Activated T-cell treated with anti-CD3 and anti-CD28 coated beads for 48 hours (primary cell): ENCODE results near the gene GRIN3A.
A peak's percentile ranks its signal among the peaks of the same experiment; 100 is the strongest.

Source experiments
- DNase-seq: peaks from one replicate; pipeline ENCODE4 v3.0.0-alpha.2; 2020; ENCODE audit warnings: low read depth

The GRIN3A gene

DNA sequence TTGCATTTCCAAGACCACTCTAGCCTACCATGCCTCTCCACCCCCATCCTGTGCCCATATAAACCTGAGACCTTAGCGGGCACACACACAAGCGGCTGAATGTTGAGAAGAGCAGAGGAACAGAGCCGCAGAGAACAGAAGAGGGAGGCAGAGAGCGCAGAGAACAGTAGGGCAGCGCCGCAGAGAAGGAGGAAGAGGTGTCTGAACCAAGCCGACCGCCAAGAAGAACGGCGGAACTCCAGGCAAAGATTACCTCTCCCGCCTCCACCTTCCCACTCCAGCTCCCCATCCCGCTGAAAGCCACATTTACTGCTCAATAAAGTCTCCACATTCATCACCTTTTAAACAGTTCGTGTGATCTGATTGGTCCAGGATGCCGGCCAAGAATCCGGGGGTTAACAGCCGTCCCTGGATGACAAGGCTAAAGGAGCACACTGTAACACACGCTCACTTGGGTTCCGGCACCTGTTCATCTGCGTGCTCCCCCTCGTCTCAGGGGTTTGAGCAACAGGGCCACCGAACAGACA, 33.2 kb downstream of the GRIN3A start:
- peak; percentile 19 for DNase-seq

GRCh38 chr9:101702257-101702656, 36.2 kb downstream of the GRIN3A start:
- no peak for DNase-seq

DNA sequence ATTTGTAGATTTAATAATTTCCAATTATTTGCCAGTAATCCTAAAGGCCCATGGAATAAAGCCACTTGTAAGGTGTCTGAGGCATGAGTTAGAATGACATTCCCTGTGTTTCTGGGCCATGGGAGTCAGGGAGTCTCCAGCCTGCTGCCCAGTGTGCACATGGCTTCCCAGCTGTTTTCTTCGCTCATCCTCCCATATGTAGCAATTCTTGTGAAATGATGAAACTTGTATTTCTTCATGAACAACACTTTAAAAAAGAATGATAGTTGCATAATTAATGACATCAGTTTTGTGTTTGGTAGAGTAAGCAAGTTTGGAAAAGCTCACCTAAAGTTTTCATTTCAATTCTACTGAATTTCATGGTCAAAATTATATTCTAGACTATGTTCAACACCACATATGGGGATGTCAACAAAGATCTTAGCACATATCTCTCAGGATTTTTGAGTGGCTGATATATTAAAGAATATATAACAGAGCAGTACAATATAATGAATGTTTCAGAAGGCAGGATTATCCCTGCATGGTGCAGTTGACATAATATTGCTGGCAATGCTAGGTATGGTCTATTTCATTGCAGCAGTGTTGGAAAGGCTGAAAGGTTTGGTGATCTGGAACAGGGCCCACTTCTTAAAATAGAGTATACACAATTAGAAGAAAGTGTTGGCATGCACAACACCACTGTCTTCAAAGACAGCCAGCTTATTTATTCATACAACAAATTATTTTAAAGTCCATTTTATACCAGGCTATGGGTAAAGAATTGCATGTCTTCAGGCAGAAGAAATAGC, 44.7 kb downstream of the GRIN3A start:
- DNase-seq, result no peak

GRCh38 chr9:101691657-101692056, 46.8 kb downstream of the GRIN3A start:
- DNase-seq, result no peak

- DNase-seq, result no peak
Observed at GRCh38 chr9:101689039-101689438, 49.4 kb downstream of the GRIN3A start.

- no peak for DNase-seq
Observed at GRCh38 chr9:101684665-101685064, 53.8 kb downstream of the GRIN3A start.

DNA sequence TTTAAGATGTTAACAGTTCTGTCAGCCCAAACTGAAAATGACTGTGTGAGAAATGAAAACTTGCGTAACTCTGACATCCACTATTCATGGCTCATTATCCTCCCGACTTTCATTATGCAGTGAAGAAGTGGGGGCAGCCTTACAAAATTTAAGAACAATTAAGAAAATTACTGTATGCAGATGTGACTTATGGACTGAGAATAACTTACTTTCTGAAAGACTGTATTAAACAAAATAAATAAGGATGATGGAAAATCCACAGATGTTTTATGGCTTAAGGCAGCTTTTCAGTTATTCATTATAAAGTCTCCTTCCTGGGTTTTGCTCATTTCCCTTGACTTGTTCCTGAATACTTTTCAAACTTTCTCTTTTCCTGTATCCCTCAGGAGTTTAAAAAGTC, 55.2 kb downstream of the GRIN3A start:
- no peak for DNase-seq

- no peak for DNase-seq
Observed at GRCh38 chr9:101677861-101678260, 60.6 kb downstream of the GRIN3A start.

GRCh38 chr9:101675341-101675740, 63.1 kb downstream of the GRIN3A start:
- DNase-seq, result no peak

DNA sequence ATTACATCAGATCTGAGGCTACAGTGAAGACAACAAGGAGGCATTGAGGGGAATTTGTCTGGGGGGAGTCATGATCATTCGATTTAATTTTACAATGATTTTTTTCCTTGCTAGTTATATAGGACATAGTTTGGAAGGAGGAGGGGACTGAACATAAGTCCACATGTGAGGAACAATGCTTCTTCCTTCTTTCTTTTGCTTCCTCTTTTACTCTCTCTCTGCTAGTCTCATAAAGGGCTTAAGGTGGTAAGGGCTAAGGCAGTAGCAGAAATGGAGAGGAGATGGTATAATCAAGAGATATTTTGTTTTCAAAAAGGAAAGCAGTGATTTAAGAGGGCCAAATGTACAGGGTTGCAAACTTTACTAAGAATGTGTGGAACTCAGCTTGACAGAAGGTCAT, 64.3 kb downstream of the GRIN3A start:
- DNase-seq, result no peak

- no peak for DNase-seq
Observed at GRCh38 chr9:101673642-101674041, 64.8 kb downstream of the GRIN3A start.

- no peak for DNase-seq
Observed at GRCh38 chr9:101671567-101671966, 66.9 kb downstream of the GRIN3A start.

DNA sequence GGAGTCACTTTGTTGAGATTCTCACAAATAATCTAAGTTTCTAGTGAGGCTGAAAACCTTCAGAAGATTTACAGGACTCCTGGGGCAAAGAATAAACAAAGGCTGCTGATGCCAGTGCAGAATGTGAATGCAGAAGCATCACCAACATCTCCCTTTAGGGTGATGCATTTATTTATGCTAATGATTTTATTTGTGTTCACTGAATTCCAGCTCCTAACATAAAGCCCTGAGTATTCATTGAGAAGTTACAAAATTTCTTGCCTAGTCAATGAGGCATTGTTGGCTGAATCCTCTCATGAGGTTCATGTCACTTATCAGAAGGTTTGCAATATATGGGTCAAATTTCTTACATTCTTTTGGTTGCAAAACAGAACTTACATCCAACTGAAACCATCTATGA, 70.0 kb downstream of the GRIN3A start:
- no peak for DNase-seq

GRCh38 chr9:101664453-101664852, 74.0 kb downstream of the GRIN3A start:
- DNase-seq, result no peak

DNA sequence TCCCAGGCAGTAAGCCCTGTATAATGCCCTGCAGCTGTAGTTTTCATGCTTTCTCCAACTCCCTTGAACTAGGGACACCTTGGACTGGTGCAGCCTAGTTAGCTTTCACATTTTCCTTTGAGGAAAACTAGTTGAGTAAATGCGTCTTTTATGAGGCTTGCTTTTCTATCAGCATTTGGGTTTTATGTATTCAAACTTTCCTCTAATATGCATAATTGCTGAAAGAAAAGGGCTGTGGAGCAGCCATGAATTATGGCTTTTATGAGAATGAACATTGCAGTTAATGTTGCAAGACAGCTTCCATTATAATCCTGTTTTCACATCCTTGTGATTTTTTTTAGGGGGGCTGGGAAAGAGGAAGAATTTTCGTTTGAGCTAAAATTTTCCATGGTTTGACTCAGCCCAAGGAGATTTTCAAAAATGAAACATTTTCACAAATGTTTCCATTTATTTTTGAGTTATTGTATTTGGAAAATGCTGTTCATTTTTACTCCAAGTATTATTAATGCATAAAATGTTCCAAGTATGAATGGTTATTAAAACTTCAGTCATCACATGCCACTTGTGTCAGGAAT, 85.8 kb downstream of the GRIN3A start:
- no peak for DNase-seq

- no peak for DNase-seq
Observed at GRCh38 chr9:101650142-101650541, 88.3 kb downstream of the GRIN3A start.

GRCh38 chr9:101648493-101648892, 90.0 kb downstream of the GRIN3A start:
- DNase-seq, result no peak

GRCh38 chr9:101639785-101640665, 98.4 kb downstream of the GRIN3A start:
- no peak for DNase-seq

DNA sequence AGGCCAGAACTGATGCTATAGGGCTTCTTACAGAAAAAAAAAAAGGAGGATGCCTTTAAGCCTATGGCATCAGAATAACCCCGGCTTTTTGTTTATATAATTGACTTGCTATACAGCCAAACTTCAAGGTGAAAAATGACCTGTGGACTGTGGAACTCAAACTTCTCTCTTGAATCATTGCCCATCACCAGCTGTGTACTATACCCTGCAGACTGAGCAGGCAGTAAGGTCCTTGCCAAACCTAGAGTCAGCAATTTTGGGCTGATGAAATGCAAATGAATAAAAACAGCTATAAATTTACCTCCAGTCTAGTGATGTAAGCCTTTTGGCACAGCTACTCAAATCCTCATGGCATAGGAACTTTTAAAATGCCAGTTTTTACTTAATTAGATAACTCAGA, 99.1 kb downstream of the GRIN3A start:
- no peak for DNase-seq

GRCh38 chr9:101636247-101636646, 102.2 kb downstream of the GRIN3A start:
- DNase-seq, result no peak

DNA sequence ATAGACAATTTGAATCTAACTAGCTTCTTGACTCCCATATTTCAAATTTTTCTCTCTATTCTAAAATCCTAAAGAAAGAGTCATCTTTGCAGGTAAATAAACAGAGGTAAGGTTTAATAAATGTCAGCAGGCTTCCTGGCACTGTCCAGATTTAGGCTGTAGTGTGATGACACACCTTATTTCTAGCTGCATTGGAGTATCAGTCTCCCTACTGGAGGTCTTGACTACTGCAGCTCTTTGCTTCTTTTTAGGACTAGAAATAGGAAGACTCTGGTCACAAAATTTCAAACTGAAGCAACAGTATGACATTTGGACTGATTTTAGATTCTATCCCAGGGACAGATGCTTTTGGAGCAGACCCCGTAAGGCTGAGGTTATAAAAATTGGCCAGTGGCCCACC, 103.0 kb downstream of the GRIN3A start:
- DNase-seq, result no peak

GRCh38 chr9:101634741-101635409, 103.6 kb downstream of the GRIN3A start:
- no peak for DNase-seq
